NCI-H146 (cell line): ENCODE measurements around the gene ZNF784.

Experiments used
- DNase-seq: peaks from one replicate; lab custom pipeline; 2025; lab: John Stamatoyannopoulos, UW

ZNF784 gene

GRCh38 chr19:55602104-55603001 lies 22.0 kb downstream of the ZNF784 start:
- no peak for DNase-seq

DNA sequence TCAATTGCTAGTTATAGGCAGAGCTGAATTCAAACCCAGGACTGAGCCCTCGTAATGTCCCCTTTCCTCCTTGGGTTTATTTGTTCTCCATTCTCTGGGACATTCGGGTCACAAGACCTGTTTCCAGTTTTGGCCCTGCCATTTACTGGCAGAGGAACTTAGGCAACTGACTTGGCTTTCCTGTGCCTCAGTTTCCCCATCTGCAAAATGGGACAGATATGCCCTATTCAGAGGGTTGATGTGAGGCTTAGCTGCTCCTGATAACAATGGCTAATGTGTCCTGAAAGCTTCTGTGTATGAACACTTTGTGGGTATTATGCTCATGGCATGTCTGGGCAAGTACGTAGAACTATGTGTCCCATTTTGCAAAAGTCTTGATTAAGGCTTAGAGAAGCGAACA lies 23.3 kb downstream of the ZNF784 start:
- no peak for DNase-seq

DNA sequence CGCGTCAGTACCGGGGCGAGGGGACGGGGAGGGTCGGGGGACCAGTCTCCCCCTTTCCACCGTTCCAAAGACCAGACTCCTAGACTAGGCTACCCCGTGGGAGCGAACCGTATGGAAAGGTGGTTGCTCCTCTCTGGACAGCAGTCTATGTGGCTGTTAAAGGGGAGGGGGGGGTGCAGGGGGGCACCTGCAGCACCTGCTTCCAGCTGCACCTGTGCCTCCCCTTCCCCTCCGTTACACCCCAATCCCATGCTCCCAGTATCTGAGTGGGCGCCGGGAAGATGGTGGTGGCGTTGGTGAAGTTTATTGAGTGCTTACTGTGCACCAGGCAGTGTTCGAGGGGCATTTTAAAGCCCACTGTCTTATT lies 23.7 kb downstream of the ZNF784 start:
- DNase-seq, result no peak

DNA sequence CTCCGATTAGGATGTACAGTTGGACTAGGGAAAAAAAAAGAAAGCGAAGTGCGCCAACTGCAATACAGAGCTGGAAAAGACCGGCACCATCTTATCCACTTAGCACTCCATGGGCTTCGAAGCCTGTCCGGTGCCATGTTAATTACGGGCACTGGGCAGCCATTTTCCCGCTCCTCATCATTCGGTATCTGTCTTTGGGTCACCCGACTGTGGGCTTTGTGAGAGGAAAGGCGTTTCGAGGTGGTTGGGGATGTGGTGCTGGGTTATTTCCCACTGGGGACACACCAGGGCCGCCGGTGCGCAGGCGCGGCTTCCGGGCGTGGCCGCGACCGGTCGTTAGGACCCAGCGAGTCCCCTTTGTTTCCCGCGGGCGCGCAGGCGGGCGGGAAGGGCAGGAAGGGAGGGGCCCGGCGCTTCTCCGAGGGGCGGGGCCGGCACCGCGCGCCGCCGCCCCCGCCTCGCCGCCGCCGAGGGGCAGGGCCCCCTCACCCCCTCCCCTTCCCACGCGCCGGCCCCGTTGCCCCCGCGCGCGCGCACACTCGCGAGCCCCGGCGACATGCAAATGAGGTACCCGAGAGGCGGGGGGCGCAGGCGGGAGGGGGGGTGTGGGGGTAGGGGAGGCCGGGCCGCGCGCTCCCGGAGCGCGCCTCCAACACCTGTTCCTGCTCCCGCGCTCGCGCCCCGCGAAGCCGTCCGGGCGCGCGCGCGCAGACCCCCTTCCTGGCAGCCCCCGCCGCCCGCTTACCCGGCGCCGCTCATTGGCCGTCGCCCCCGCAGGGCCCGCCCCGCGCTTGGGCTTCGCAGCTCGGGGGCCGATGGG lies 24.3 kb downstream of the ZNF784 start, which contains the start of gene ZNF524:
TSS of gene ZNF524 (plus strand) at position 447 of the 820 bp plus-strand sequence. CDS start 1,825 bp downstream, outside the sequence.
- DNase-seq, result peak; percentile 96

DNA sequence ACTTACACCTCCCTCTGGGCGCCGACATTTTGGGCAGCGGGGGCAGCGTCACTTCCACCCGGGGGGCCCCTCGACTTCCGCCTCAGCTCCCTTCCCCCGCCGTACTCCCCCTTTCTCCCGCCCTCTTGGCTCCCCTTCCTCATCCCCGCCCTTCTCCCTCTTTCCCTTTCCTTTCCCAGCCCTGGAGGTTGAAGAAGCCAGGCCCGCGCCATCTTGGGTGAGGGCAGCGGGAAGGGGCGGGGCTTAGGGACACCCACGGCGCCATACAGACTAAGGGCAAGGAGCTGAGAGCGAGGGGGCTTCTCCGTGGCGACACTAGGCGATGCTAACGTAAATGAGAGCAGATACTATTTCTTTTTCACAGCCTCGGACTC lies 24.9 kb downstream of the ZNF784 start, which contains the start of gene FIZ1:
TSS of gene FIZ1 (minus strand) at position 50 of the 374 bp plus-strand sequence. CDS start 1,652 bp downstream, outside the sequence.
- peak; percentile 100 for DNase-seq

DNA sequence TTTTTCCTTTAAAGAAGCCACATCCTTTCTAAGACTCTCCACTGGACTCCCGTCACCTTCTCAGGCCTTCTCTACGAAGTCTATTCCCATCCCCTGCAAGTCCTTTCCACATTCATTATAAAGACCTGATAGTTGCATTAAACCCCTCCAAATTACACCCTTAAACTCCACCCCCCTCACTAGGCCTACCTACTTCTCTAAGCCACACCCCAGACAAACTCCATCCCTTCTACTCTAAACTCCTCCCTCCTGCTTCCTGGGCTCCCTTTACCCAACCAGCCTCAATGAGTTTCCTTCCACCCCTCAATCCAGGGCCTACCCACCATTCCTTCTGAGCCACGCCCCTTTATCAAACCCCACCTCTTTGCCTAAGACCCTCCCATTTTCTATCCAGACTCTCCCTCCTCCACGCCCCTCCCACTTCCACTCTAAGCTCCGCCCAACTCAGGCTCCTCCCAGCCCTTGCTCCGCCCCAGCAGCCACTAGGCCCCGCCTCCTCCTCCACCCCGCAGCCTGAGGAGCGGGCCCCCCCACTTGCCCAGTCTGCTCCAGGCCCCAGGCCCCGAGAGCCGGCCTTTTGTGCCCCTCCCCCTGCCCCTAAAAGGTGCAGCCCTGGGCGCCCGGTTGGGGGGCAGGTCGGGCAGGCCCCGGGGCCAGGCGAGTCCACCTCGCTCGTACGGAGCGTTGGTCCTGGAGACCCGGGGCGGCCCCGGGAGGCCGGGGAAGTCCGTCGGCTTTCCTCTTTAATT lies 25.5 kb downstream of the ZNF784 start:
- peak; percentile 95 for DNase-seq

- no peak for DNase-seq
Measured at GRCh38 chr19:55598034-55598433, 26.3 kb downstream of the ZNF784 start.

DNA sequence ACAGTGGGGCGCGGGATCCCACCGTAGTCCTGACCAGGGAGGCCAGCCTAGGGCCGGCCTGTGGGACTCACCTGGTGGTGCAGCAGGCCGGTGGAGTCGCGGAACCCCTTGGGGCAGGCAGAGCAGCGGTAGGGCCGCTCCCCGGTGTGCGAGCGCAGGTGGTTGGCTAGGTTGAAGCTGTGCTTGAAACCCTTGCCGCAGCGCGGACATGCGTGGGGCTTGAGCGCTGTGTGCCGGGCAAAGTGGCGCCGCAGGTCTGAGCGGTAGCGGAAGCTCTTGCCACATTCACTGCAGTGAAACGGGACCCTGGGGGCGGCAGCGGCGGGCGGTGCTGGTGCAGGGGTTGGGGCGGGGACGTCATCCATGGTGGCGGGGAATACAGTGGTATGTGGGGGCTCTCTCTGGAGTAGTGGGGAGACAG lies 26.9 kb downstream of the ZNF784 start:
- DNase-seq, result no peak

- no peak for DNase-seq
Measured at GRCh38 chr19:55596304-55596703, 28.1 kb downstream of the ZNF784 start.

- DNase-seq, result no peak
Measured at GRCh38 chr19:55594996-55595545, 29.3 kb downstream of the ZNF784 start.

- DNase-seq, result no peak
Measured at GRCh38 chr19:55593096-55593772, 31.1 kb downstream of the ZNF784 start.

GRCh38 chr19:55592391-55593090 lies 31.8 kb downstream of the ZNF784 start:
- no peak for DNase-seq

DNA sequence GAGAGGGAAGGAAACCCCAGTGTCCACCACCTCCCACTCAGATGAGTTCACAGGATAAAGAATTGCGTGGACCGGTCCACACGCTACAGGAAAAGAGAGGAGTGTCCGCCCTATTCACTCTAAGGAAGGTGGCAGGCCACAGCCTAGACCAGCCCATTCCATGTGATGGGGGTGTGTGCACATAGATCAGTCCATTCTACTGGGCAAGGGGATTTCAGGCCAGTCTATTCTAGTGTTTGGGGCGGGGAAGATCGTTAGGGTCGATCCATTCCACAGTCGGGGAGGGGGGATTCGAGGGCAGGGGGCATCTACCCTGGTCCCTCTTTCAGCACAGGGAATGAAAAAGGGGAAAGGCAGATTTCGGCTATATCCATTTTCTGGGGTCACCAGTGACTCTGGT lies 32.8 kb downstream of the ZNF784 start:
- no peak for DNase-seq

DNA sequence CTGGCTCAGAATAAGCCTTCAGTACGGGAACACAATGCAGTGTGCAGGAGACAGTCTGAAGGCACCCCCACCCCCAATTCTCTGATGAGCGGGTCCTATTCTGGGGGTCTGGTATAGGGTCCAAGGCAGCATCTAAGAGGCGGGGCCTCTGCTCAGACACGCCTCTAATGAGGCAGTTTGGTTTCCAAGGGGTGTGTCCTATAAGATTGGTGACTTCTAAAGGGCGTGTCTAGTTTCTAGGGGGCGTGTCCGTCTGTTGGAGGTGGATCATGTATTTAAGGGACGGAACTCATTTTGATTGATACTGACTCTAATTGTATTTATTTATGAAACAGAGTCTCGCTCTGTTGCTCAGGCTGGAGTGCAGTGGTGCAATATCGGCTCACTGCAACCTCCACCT lies 33.7 kb downstream of the ZNF784 start:
- peak; percentile 24 for DNase-seq

- no peak for DNase-seq
Measured at GRCh38 chr19:55590109-55590508, 34.3 kb downstream of the ZNF784 start.

GRCh38 chr19:55588738-55589137 lies 35.6 kb downstream of the ZNF784 start:
- no peak for DNase-seq

DNA sequence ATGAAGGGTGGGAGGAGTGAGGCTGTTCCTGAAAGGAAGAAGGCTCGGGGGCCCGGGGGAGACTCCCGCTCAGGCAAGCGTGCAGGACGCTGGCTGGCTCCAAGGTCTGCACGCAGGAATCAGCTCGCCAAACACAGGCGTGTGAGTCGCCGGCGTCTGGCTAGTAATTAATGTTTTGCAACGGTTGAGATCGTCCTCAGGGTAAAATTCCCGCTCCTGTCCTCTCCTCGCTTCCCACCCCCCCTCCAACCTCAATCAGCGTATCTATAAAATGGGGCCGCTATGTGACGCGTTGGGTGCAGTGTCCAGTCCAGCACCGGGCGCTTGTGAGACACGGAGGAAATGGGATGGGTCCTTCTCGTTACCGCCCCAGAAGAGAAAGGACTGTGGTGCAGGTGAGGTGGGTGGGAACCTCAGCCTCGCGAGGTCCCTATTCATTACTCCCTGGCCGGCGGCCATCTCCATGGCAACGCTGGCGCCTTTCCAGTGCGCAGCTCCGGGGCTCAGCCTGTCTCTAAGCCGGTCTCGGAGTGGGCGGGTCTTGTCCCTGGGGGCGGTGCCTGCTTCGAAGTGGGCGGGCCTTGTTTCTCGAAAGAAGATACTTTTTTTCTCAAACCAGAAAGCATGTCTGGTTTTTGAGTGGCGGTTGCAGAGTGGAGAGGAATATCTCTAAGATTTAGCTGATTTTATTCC lies 37.2 kb downstream of the ZNF784 start:
- peak; percentile 99 for DNase-seq

- peak; percentile 90 for DNase-seq
Measured at GRCh38 chr19:55585658-55586339, 38.6 kb downstream of the ZNF784 start.

DNA sequence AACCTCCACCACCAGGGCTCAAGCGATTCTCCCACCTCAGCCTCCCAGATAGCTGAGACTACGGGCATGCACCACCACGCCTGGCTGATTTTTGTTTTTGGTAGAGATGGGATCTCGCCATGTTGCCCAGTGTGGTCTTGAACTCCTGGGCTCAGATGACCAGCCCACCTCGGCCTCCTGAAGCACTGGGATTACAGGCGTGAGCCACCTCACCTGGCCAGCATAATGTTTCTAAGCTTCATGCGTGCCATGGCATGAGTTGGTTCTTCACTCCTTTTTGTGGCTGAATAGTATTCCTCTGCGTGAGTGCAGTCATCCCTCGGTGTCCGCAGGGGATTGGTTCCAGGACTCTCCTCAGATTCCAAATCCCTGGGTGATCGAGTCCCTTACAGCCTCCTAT lies 39.5 kb downstream of the ZNF784 start:
- no peak for DNase-seq
